Neural cell (in vitro differentiated cells): ENCODE results near the gene SLC22A31. TPM values are rescaled to one million over a fixed set of nuclear protein-coding genes. Genes with fewer than 3 reads are reported as not detected.

Experiments
- H2AFZ ChIP-seq: fragments of 200-600, 300-800 bp; sonication (generic), shearing (Covaris generic); 2 replicates; pipeline ENCODE4 v1.6.0; 2014; ENCODE audit warnings: low read depth, mild to moderate bottlenecking, antibody characterized with exemption, low read length, moderate library complexity
- H3F3A ChIP-seq: fragments of 200-600 bp; shearing (Covaris generic); 2 replicates; pipeline ENCODE4 v1.6.1; 2016; ENCODE audit warnings: mild to moderate bottlenecking, moderate library complexity, mixed read lengths, antibody characterized with exemption, low read length; ENCODE audit not compliant: insufficient read depth, poor library complexity, severe bottlenecking
- H3K27ac ChIP-seq: fragments of 200-600, 300-800 bp; sonication (generic), shearing (Covaris generic); 2 replicates; pipeline ENCODE4 v1.5.1; 2014; ENCODE audit warnings: mild to moderate bottlenecking, low read length, moderate library complexity
- H3K27me3 ChIP-seq: fragments of 300-800, 200-600 bp; sonication (generic), shearing (Covaris generic); 2 replicates; pipeline ENCODE4 v1.6.0; 2014; ENCODE audit warnings: mild to moderate bottlenecking, low read depth, low read length, moderate library complexity; ENCODE audit not compliant: insufficient read depth
- H3K36me3 ChIP-seq: fragments of 300-800, 200-600 bp; sonication (generic), shearing (Covaris generic); 2 replicates; pipeline ENCODE4 v1.5.1; 2014; ENCODE audit warnings: mild to moderate bottlenecking, antibody characterized with exemption, low read length, moderate library complexity; ENCODE audit not compliant: insufficient read depth
- H3K4me2 ChIP-seq: fragments of 300-800, 200-600 bp; sonication (generic), shearing (Covaris generic); 2 replicates; pipeline ENCODE4 v1.6.0; 2014; ENCODE audit warnings: mild to moderate bottlenecking, low read length
- H3K4me3 ChIP-seq: fragments of 300-800, 200-600 bp; sonication (generic), shearing (Covaris generic); 2 replicates; pipeline ENCODE4 v1.5.1; 2014; ENCODE audit warnings: mild to moderate bottlenecking, low read length, moderate library complexity
- H3K79me2 ChIP-seq: fragments of 200-600 bp; shearing (Covaris generic); replicated peaks from 2 replicates; pipeline ENCODE4 v1.6.0; 2014; ENCODE audit warnings: mild to moderate bottlenecking, low read length, moderate library complexity; ENCODE audit not compliant: insufficient read depth
- H3K9ac ChIP-seq: fragments of 300-800, 200-600 bp; sonication (generic), shearing (Covaris generic); 2 replicates; pipeline ENCODE4 v1.6.1; 2016; ENCODE audit warnings: mild to moderate bottlenecking, low read length, mixed read lengths
- H3K9me2 ChIP-seq: fragments of 200-600 bp; shearing (Covaris generic); 2 replicates; pipeline ENCODE4 v1.6.1; 2016; ENCODE audit warnings: mild to moderate bottlenecking, low read length, mixed read lengths; ENCODE audit not compliant: insufficient read depth
- H3K9me3 ChIP-seq: fragments of 200-600, 300-800 bp; sonication (generic), shearing (Covaris generic); 2 replicates; pipeline ENCODE4 v1.6.1; 2016; ENCODE audit warnings: mild to moderate bottlenecking, mixed run types, low read length, moderate library complexity, mixed read lengths
- H4K20me1 ChIP-seq: fragments of 200-600 bp; shearing (Covaris generic); 2 replicates; pipeline ENCODE4 v1.6.1; 2016; ENCODE audit warnings: mild to moderate bottlenecking, mixed run types; ENCODE audit not compliant: insufficient read depth
- CTCF ChIP-seq: fragments of 450-650 bp; IDR thresholded peaks from 2 replicates; pipeline ENCODE4 v1.5.1; 2014; ENCODE audit warnings: antibody characterized with exemption, mild to moderate bottlenecking, moderate library complexity; ENCODE audit not compliant: poor library complexity, severe bottlenecking
- EP300 ChIP-seq: fragments of 450-650 bp; conservative IDR thresholded peaks from 2 replicates; pipeline ENCODE4 v1.6.1; 2014; ENCODE audit warnings: antibody characterized with exemption, mild to moderate bottlenecking, moderate library complexity; ENCODE audit not compliant: poor library complexity, severe bottlenecking
- EZH2 ChIP-seq: fragments of 200-600, 300-800 bp; shearing (Covaris generic), sonication (generic); IDR thresholded peaks from 2 replicates; pipeline ENCODE4 v1.6.1; 2014; ENCODE audit warnings: antibody characterized with exemption, low read length, borderline replicate concordance, mild to moderate bottlenecking; ENCODE audit not compliant: insufficient read depth, poor library complexity, severe bottlenecking
- MXI1 ChIP-seq: fragments of 450-650 bp; conservative IDR thresholded peaks from 2 replicates; pipeline ENCODE4 v1.6.1; 2014; ENCODE audit warnings: antibody characterized with exemption, mild to moderate bottlenecking; ENCODE audit not compliant: poor library complexity, severe bottlenecking
- POLR2AphosphoS5 ChIP-seq: IDR thresholded peaks from 2 replicates; pipeline ENCODE4 v1.6.1; 2012
- RAD21 ChIP-seq: fragments of 450-650 bp; conservative IDR thresholded peaks from 2 replicates; pipeline ENCODE4 v1.6.1; 2014; ENCODE audit warnings: antibody characterized with exemption, mild to moderate bottlenecking, moderate library complexity
- REST ChIP-seq: IDR thresholded peaks from 2 replicates; pipeline ENCODE4 v1.6.1; 2012; ENCODE audit warnings: borderline replicate concordance
- SMC3 ChIP-seq: fragments of 450-650 bp; conservative IDR thresholded peaks from 2 replicates; pipeline ENCODE4 v1.6.1; 2014; ENCODE audit warnings: antibody characterized with exemption, mild to moderate bottlenecking, moderate library complexity; ENCODE audit not compliant: poor library complexity
- TAF1 ChIP-seq: IDR thresholded peaks from 2 replicates; pipeline ENCODE4 v1.6.1; 2012; ENCODE audit warnings: low read depth
- polyA plus RNA-seq: library from polyadenylated mRNA; depleted of rRNA; stranded (reverse); fragments of >200 nt; gene quantifications from 2 replicates; pipeline ENCODE4 v1.2.3, GENCODE V29; 2014

The SLC22A31 gene
- polyA plus RNA-seq, 1 donor from 2014 or later: not detected

- no peak for TF ChIP-seq SMC3
- TF ChIP-seq MXI1: no peak
- TF ChIP-seq EP300: no peak
- TF ChIP-seq POLR2AphosphoS5: no peak
- TF ChIP-seq REST: no peak
- TF ChIP-seq TAF1: no peak
- no peak for TF ChIP-seq CTCF
- TF ChIP-seq RAD21: no peak
- TF ChIP-seq EZH2: no peak
- no peak overlapping the region for H2AFZ ChIP-seq
- H3K27ac ChIP-seq: no peak overlapping the region
- H3K9me3 ChIP-seq: no peaks in the 10 kb centered on the region
- no peak overlapping the region for H3K4me2 ChIP-seq
- no peaks in the 10 kb centered on the region for H3F3A ChIP-seq
- no peak overlapping the region for H3K9ac ChIP-seq
- H3K9me2 ChIP-seq: no peaks in the 10 kb centered on the region
- no peaks in the 10 kb centered on the region for H4K20me1 ChIP-seq
- no peak overlapping the region for H3K4me3 ChIP-seq
- H3K27me3 ChIP-seq: no peaks in the 10 kb centered on the region
- H3K36me3 ChIP-seq: no peaks in the 10 kb centered on the region
- H3K79me2 ChIP-seq: no peaks in the 10 kb centered on the region
These were observed 43.3 kb downstream of the SLC22A31 start for GRCh38 chr16:89156740-89157645.

- H3K79me2 ChIP-seq: no peaks in the 10 kb centered on the region
- no peaks in the 10 kb centered on the region for H3K9me3 ChIP-seq
- H3K36me3 ChIP-seq: no peaks in the 10 kb centered on the region
- H4K20me1 ChIP-seq: no peaks in the 10 kb centered on the region
- no peak overlapping the region for H3K4me2 ChIP-seq
- H2AFZ ChIP-seq: no peak overlapping the region
- TF ChIP-seq TAF1 (no peak), EP300 (no peak), RAD21 (no peak), CTCF (no peak), SMC3 (no peak), EZH2 (no peak), POLR2AphosphoS5 (no peak), REST (no peak), MXI1 (no peak)
- H3K9me2 ChIP-seq: no peaks in the 10 kb centered on the region
- no peak overlapping the region for H3K4me3 ChIP-seq
- no peak overlapping the region for H3K9ac ChIP-seq
- no peaks in the 10 kb centered on the region for H3K27me3 ChIP-seq
- no peak overlapping the region for H3K27ac ChIP-seq
- H3F3A ChIP-seq: no peaks in the 10 kb centered on the region
These were observed 44.2 kb downstream of the SLC22A31 start for GRCh38 chr16:89155851-89156739.
